Stimulated activated CD8-positive, alpha-beta memory T cell treated with anti-CD3 and anti-CD28 coated beads, Interleukin-12 subunit alpha, Interleukin-12 subunit beta, amount 100 ng/mL, for 24 hours (primary cell): ENCODE results near the gene ADSS1.

ENCODE experiments used
- DNase-seq: peaks from one replicate; pipeline ENCODE4 v3.0.0-alpha.2; 2020; ENCODE audit errors: extremely low read depth

Gene ADSS1

GRCh38 chr14:104687601-104688504 lies 36.2 kb upstream of the ADSS1 start:
- DNase-seq: no peak

GRCh38 chr14:104688505-104689108 lies 35.4 kb upstream of the ADSS1 start:
- DNase-seq: no peak

GRCh38 chr14:104689109-104689880 lies 34.7 kb upstream of the ADSS1 start, which contains the start of gene INF2:
INF2 (plus strand) TSS chr14:104689618; CDS start chr14:104701366, 11,748 bp downstream.
- DNase-seq: no peak

- no peak for DNase-seq
Observed at GRCh38 chr14:104689881-104690711, 33.9 kb upstream of the ADSS1 start.

GRCh38 chr14:104690861-104691455 lies 33.1 kb upstream of the ADSS1 start:
- DNase-seq: no peak

GRCh38 chr14:104691546-104692260 lies 32.3 kb upstream of the ADSS1 start:
- no peak for DNase-seq

- DNase-seq: no peak
Observed at GRCh38 chr14:104692261-104692938, 31.6 kb upstream of the ADSS1 start.

- DNase-seq: no peak
Observed at GRCh38 chr14:104692939-104693315, 31.1 kb upstream of the ADSS1 start.

GRCh38 chr14:104693482-104694431 lies 30.3 kb upstream of the ADSS1 start:
- no peak for DNase-seq

GRCh38 chr14:104694475-104694950 lies 29.5 kb upstream of the ADSS1 start:
- DNase-seq: no peak

GRCh38 chr14:104694991-104695659 lies 28.9 kb upstream of the ADSS1 start:
- DNase-seq: no peak

GRCh38 chr14:104695660-104696000 lies 28.4 kb upstream of the ADSS1 start:
- no peak for DNase-seq

- DNase-seq: no peak
Observed at GRCh38 chr14:104696671-104697316, 27.2 kb upstream of the ADSS1 start.

GRCh38 chr14:104697317-104697703 lies 26.7 kb upstream of the ADSS1 start:
- no peak for DNase-seq

GRCh38 chr14:104697892-104698583 lies 26.0 kb upstream of the ADSS1 start:
- no peak for DNase-seq

GRCh38 chr14:104698688-104699425 lies 25.2 kb upstream of the ADSS1 start:
- no peak for DNase-seq
